DND-41 (cell line): ENCODE data around the gene SPSB4.

Source experiments
- EZH2 ChIP-seq: IDR thresholded peaks from 3 replicates; pipeline ENCODE4 v1.6.1; 2012; ENCODE audit warnings: borderline replicate concordance, low read depth, mild to moderate bottlenecking, moderate library complexity, low read length, inconsistent platforms; ENCODE audit not compliant: severe bottlenecking
- TF ChIP-seq, protein P1 (sequence below): IDR thresholded peaks from 2 replicates; pipeline ENCODE4 v1.5.1; 2012; ENCODE audit warnings: borderline replicate concordance, low read length, moderate library complexity, mild to moderate bottlenecking; ENCODE audit not compliant: poor library complexity, severe bottlenecking; ENCODE audit errors: extremely low read depth

DNA sequence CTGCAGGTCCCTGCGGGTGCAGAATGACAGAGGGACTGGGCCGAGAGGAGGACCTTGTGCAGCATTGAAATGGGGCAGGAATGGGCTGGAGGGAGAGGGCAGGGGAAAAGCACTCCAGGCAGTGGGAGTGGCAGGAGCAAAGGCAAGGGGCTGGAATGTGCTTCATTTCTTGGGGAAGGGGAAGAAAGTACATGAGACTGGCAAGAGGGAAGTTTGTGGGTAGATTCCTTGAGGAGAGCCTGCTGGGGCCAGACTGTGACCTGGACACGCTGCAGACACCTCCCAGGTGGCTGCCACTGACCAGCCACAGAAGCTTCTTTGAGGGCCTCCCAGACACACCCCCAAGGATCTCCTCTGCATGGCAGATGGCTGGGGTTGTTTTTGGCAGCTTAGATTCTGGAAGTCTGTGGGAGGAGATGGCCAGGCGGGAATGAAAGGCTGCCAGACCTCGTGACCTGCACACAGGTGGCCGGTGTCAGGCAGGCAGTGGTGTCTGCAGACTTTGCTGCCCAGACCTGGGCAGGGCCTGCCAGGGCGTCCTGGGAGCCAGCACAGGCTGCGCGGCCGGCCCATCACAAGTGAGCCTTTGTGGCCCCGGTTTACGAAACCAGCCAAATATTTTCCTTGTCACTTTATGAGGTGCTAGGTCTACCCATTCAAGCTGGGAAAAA is 53.1 kb downstream of the SPSB4 start:
- no peak for TF ChIP-seq EZH2
- TF ChIP-seq, protein P1, sequence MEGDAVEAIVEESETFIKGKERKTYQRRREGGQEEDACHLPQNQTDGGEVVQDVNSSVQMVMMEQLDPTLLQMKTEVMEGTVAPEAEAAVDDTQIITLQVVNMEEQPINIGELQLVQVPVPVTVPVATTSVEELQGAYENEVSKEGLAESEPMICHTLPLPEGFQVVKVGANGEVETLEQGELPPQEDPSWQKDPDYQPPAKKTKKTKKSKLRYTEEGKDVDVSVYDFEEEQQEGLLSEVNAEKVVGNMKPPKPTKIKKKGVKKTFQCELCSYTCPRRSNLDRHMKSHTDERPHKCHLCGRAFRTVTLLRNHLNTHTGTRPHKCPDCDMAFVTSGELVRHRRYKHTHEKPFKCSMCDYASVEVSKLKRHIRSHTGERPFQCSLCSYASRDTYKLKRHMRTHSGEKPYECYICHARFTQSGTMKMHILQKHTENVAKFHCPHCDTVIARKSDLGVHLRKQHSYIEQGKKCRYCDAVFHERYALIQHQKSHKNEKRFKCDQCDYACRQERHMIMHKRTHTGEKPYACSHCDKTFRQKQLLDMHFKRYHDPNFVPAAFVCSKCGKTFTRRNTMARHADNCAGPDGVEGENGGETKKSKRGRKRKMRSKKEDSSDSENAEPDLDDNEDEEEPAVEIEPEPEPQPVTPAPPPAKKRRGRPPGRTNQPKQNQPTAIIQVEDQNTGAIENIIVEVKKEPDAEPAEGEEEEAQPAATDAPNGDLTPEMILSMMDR = no peak
